Kidney glomerular epithelial cell (primary cell): ENCODE results near the gene ARID1B.

ENCODE experiments used
- DNase-seq: peaks from one replicate; lab custom pipeline; 2025; lab: John Stamatoyannopoulos, UW

ARID1B gene

GRCh38 chr6:157213426-157213825, 436.2 kb downstream of the ARID1B start:
- no peak for DNase-seq

- DNase-seq, result no peak
These were observed 436.9 kb downstream of the ARID1B start for GRCh38 chr6:157213907-157214565.

GRCh38 chr6:157215717-157216116, 438.5 kb downstream of the ARID1B start:
- DNase-seq, result no peak

- no peak for DNase-seq
These were observed 439.4 kb downstream of the ARID1B start for GRCh38 chr6:157216570-157216969.

- no peak for DNase-seq
These were observed 440.2 kb downstream of the ARID1B start for GRCh38 chr6:157217198-157217893.

- DNase-seq, result no peak
These were observed 440.8 kb downstream of the ARID1B start for GRCh38 chr6:157217894-157218370.

GRCh38 chr6:157218371-157219198, 441.4 kb downstream of the ARID1B start:
- DNase-seq, result no peak

- DNase-seq, result peak; percentile 9
These were observed 442.3 kb downstream of the ARID1B start for GRCh38 chr6:157219201-157220200.

- no peak for DNase-seq
These were observed 443.3 kb downstream of the ARID1B start for GRCh38 chr6:157220485-157220884.

- peak; percentile 53 for DNase-seq
These were observed 444.1 kb downstream of the ARID1B start for GRCh38 chr6:157221049-157221816.

GRCh38 chr6:157221817-157222175, 444.6 kb downstream of the ARID1B start:
- no peak for DNase-seq

GRCh38 chr6:157222201-157222981, 445.2 kb downstream of the ARID1B start:
- DNase-seq, result no peak

- DNase-seq, result no peak
These were observed 445.8 kb downstream of the ARID1B start for GRCh38 chr6:157223021-157223430.

GRCh38 chr6:157223511-157223910, 446.3 kb downstream of the ARID1B start:
- no peak for DNase-seq

GRCh38 chr6:157224178-157224950, 447.2 kb downstream of the ARID1B start:
- DNase-seq, result no peak

GRCh38 chr6:157224951-157225574, 447.9 kb downstream of the ARID1B start:
- DNase-seq, result no peak

GRCh38 chr6:157225575-157225995, 448.4 kb downstream of the ARID1B start:
- DNase-seq, result no peak

GRCh38 chr6:157226026-157226625, 448.9 kb downstream of the ARID1B start:
- no peak for DNase-seq
